Stomach (tissue), 9 donors: ENCODE measurements around the gene SLC27A1. TPM values are rescaled to one million over a fixed set of nuclear protein-coding genes. Genes with fewer than 3 reads are reported as not detected.
"Not testable (repeated sequence)": the region's sequence is repeated elsewhere in the genome, so short reads cannot be mapped to it uniquely, and the experiment has no call there.

ENCODE experiments used
- DNase-seq, 2 donors: peaks; one replicate each; pipeline versions ENCODE4 v3.0.0 to v3.0.0-alpha.2; 2013 to 2019
- H3K27ac ChIP-seq, 5 donors: fragments of 200-600 bp in 4 of 5; sonication (generic) in 4 of 5; one replicate each; pipeline ENCODE4 v1.5.1; 2013 to 2019; ENCODE audit warnings: mild to moderate bottlenecking in 1 of 5, moderate library complexity in 1 of 5
- H3K27me3 ChIP-seq, 3 donors: fragments of 200-600 bp; sonication (generic); one replicate each; pipeline ENCODE4 v1.5.1; 2017 to 2019; ENCODE audit warnings: mixed run types in 1 of 3
- H3K36me3 ChIP-seq, 4 donors: fragments of 200-600 bp; sonication (generic); 1 replicate in 3 of 4; 2 replicates in 1 of 4; pipeline ENCODE4 v1.5.1; 2016 to 2019
- H3K4me1 ChIP-seq, 4 donors: fragments of 200-600 bp; sonication (generic); one replicate each; pipeline ENCODE4 v1.5.1; 2016 to 2019
- H3K4me3 ChIP-seq, 4 donors: fragments of 200-600 bp; sonication (generic) in 3 of 4; one replicate each; pipeline ENCODE4 v1.5.1; 2016 to 2019; ENCODE audit warnings: mild to moderate bottlenecking in 1 of 4
- H3K9me3 ChIP-seq, 4 donors: fragments of 200-600 bp; sonication (generic); one replicate each; pipeline ENCODE4 v1.5.1; 2016 to 2019
- EP300 ChIP-seq: sonication (generic); formaldehyde crosslinking; IDR thresholded peaks from one replicate; pipeline ENCODE4 v1.6.1; 2017; ENCODE audit warnings: antibody characterized with exemption
- POLR2A ChIP-seq, 4 donors: fragments of 450-650 bp; IDR thresholded peaks; one replicate each; pipeline ENCODE4 v1.6.1; 2016; ENCODE audit warnings: antibody characterized with exemption in 4 of 4, control low read depth in 2 of 4, mild to moderate bottlenecking in 1 of 4, moderate library complexity in 1 of 4
- POLR2AphosphoS5 ChIP-seq, 3 donors: sonication (generic); formaldehyde crosslinking; IDR thresholded peaks; one replicate each; pipeline ENCODE4 v1.6.1; 2016; ENCODE audit warnings: antibody characterized with exemption in 3 of 3
- WGBS, 5 donors: extraction: QIAGEN DNeasy Blood & Tissue Kit in 3 of 5; methylation state at CpG; one replicate each; pipeline versions ENCODE4 v1.1.5 to v1.1.7; 2013 to 2018; 5-methylcytosine and 5-hydroxymethylcytosine counted together
- intact Hi-C: fragments of 100-400 bp; cut with DNase I; formaldehyde crosslinking; loops from one replicate; pipeline ENCODE4 v1.15.1; 2023; ENCODE audit warnings: low total_unique reads
- polyA plus RNA-seq, 3 donors: library from polyadenylated mRNA; stranded (reverse); fragments of 200-250 nt; gene quantifications; one replicate each; pipeline ENCODE4 v1.2.3, GENCODE V29; 2013
- total RNA-seq, 5 donors: library from RNA; depleted of rRNA; stranded (reverse); fragments of >200 nt; gene quantifications; one replicate each; pipeline versions ENCODE4 v1.1.0 to v1.2.3, GENCODE V29; 2014 to 2016
- TF ChIP-seq, protein P1 (sequence below), 7 experiments: fragments of 450-650 bp in 4 of 7; fragments of 200-600 bp in 3 of 7; sonication (generic) in 3 of 7; IDR thresholded peaks; one replicate each; pipeline ENCODE4 v1.5.1; 2016 to 2019; ENCODE audit warnings: antibody characterized with exemption in 7 of 7, control low read depth in 2 of 7, mild to moderate bottlenecking in 1 of 7
- donor health status: healthy with polysubstance abuse.
- donor health status: Bipolar disorder and iron deficiency.
- donor health status: healthy.

SLC27A1 gene
- total and polyA plus RNA-seq, 8 donors: 4.0 to 116 (median 12.1) TPM

DNA sequence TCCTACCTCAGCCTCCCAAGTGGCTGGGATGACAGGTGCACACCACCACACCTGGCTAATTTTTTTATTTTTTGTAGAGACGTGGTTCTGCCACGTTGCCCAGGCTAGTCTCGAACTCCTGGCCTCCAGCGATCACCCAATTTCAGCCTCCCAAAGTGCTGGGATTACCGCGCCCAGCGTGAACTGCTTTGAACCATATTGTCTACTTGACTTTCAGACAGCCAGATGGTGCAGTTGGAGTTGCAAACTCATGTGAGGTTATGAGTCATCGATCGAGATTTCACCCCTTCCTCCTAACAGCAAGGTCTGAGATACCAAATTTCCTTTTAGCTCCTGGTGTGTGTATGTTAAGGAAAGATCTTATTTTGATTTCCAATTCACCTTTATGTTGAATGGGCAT is 2.7 kb downstream of the SLC27A1 start:
- WGBS, 5 donors: 58 to 63% (median 59%) methylated on average over 9 of the region's 9 CpGs
- H3K4me3 ChIP-seq: no peak overlapping the region
- intact Hi-C loops: no loop called here
- H3K27me3 ChIP-seq: no peaks in the 10 kb centered on the region
- peak overlapping the region; percentile 21 to 71 (median 66) for H3K27ac ChIP-seq
- TF ChIP-seq EP300 (no peak), POLR2AphosphoS5 (IDR thresholded peaks at IDR 0.05) (peak in 1 of 3 donors; percentile 62)
- H3K36me3 ChIP-seq: no peaks in the 10 kb centered on the region
- H3K9me3 ChIP-seq: no peaks in the 10 kb centered on the region
- peak; percentile 30 to 69 for DNase-seq
- peaks cover 35 to 73% (median 46%) of the 10 kb centered on the region in 4 donors for H3K4me1 ChIP-seq

DNA sequence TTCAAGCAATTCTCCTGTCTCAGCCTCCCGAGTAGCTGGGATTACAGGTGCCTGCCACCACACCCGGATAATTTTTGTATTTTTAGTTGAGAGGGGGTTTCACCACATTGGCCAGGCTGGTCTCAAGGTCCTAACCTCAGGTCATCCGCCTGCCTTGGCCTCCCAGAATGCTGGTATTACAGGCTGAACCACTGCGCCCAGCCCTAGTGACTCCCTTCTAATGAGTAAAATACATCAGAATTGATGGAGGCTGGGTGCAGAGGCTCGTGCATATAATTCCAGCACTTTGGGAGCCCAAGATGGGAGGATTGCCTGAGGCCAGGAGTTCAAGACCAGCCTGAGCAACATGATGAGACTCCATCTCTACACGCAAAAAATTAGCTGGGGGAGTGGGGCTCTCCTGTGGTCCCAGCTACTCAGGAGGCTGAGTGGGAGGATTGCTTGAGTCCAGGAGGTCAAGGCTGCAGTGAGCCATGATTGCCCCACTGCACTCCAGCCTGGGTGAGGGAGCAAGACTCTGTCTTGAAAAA is 4.8 kb downstream of the SLC27A1 start:
- H3K27ac ChIP-seq: peak overlapping the region; percentile 19 to 78 (median 67)
- H3K9me3 ChIP-seq, H3K27me3 ChIP-seq, H3K4me3 ChIP-seq, intact Hi-C loops, DNase-seq, H3K36me3 ChIP-seq: not testable (repeated sequence)
- 70 to 82% (median 77%) methylated on average over 6 of the region's 6 CpGs for WGBS, 5 donors
- H3K4me1 ChIP-seq: peaks cover 21 to 65% (median 32%) of the 10 kb centered on the region in 4 donors

DNA sequence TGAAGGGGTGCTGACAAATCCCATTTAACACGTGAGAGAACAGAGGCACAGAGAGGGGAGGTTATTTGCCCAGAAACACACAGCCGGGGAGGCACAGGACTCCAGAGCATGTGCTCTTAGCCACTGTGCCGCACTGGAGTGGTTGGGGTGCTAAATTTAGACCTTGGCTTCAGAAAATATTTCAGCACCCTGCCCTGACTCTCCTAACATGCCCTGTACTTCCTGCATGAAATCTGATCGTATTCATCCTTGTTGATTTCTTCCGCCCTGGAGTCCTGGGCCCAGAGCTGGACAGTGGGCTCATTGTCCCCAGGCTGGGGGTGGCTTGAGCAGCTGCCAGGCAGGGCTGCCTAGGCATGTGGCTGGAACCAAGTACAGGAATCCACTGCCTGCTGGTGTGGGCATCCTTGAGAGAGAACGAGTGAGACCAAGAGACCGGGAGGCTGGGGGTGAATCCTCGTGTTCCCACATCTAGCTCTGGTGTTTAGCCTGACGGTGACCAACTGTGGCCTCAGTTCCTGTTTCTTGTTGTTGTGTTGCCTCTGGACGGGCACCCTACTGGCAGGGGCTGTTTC is 5.3 kb downstream of the SLC27A1 start:
- Histone ChIP-seq H3K27me3 (no peaks in the 10 kb centered on the region), H3K9me3 (no peaks in the 10 kb centered on the region), H3K4me1 (peaks cover 21 to 63% (median 32%) of the 10 kb centered on the region in 4 donors), H3K4me3 (no peak overlapping the region), H3K36me3 (no peaks in the 10 kb centered on the region), H3K27ac (peak overlapping the region; percentile 19 to 78 (median 67))
- intact Hi-C loops: no loop called here
- no peak for TF ChIP-seq EP300
- peak in 1 of 3 donors; percentile 45 for TF ChIP-seq POLR2AphosphoS5 (IDR thresholded peaks at IDR 0.05)
- no peak for TF ChIP-seq POLR2A (IDR thresholded peaks at IDR 0.05)
- TF ChIP-seq, protein P1, sequence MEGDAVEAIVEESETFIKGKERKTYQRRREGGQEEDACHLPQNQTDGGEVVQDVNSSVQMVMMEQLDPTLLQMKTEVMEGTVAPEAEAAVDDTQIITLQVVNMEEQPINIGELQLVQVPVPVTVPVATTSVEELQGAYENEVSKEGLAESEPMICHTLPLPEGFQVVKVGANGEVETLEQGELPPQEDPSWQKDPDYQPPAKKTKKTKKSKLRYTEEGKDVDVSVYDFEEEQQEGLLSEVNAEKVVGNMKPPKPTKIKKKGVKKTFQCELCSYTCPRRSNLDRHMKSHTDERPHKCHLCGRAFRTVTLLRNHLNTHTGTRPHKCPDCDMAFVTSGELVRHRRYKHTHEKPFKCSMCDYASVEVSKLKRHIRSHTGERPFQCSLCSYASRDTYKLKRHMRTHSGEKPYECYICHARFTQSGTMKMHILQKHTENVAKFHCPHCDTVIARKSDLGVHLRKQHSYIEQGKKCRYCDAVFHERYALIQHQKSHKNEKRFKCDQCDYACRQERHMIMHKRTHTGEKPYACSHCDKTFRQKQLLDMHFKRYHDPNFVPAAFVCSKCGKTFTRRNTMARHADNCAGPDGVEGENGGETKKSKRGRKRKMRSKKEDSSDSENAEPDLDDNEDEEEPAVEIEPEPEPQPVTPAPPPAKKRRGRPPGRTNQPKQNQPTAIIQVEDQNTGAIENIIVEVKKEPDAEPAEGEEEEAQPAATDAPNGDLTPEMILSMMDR (IDR thresholded peaks at IDR 0.05): no peak
- WGBS, 5 donors: 15 to 37% (median 29%) methylated on average over 10 of the region's 10 CpGs
- DNase-seq: peak; percentile 65 to 89

DNA sequence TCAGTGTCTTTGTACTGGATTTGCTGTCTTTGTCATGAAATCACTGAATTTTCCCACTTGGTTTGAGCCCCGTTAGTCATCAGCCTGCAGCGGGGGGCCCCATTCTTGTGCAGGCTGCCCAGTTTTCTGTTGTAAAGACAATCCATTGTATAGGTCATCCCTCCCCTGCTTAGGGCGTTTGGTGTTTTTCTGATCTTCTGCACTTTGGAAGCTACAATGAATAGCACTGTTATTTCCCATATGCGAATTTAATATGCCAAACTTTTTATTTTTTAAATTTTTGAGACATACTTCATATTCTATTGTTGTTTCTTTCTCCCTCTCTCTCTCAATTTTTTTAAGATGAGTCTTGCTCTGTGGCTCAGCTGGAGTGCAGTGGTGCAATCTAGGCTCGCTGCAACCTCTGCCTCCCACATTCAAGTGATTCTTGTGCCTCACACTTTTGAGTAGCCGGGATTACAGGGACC is 9.0 kb downstream of the SLC27A1 start:
- no peaks in the 10 kb centered on the region for H3K9me3 ChIP-seq
- no peak overlapping the region for H3K4me3 ChIP-seq
- WGBS, 5 donors: 65 to 86% (median 81%) methylated on average over 6 of the region's 6 CpGs
- H3K27ac ChIP-seq: no peak overlapping the region
- intact Hi-C loops: no loop called here
- H3K36me3 ChIP-seq: peaks cover 0 to 5% (median 0%) of the 10 kb centered on the region in 4 donors
- no peak for TF ChIP-seq EP300
- TF ChIP-seq, protein P1 (IDR thresholded peaks at IDR 0.05): no peak
- no peak for TF ChIP-seq POLR2A (IDR thresholded peaks at IDR 0.05)
- no peak for TF ChIP-seq POLR2AphosphoS5 (IDR thresholded peaks at IDR 0.05)
- DNase-seq: no peak
- no peaks in the 10 kb centered on the region for H3K27me3 ChIP-seq
- peaks cover 11 to 43% (median 14%) of the 10 kb centered on the region in 4 donors for H3K4me1 ChIP-seq

DNA sequence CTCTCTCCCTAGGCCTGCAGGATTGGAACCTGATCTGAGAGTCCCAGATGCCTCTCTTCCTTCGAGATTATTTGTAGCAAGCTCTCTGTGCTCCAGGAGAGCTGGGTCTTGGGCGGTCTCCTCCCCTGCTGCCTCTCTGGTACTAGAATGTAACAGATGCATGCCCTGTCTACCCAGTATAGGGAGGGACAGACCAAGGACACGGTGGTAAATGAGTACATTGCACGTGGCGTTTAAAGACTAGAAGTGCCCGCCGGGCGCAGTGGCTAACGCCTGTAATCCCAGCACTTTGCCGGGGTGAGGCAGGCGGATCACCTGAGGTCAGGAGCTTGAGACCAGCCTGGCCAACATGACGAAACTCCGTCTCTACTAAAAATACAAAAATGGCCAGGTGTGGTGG is 11.7 kb downstream of the SLC27A1 start:
- H3K4me3 ChIP-seq: no peak overlapping the region
- no peaks in the 10 kb centered on the region for H3K27me3 ChIP-seq
- no peak for DNase-seq
- intact Hi-C loops: no loop called here
- H3K27ac ChIP-seq: no peak overlapping the region
- 82 to 92% (median 88%) methylated on average over 13 of the region's 13 CpGs for WGBS, 5 donors
- TF ChIP-seq POLR2AphosphoS5 (IDR thresholded peaks at IDR 0.05) (no peak), EP300 (no peak), POLR2A (IDR thresholded peaks at IDR 0.05) (no peak)
- TF ChIP-seq, protein P1 (IDR thresholded peaks at IDR 0.05): no peak
- peaks cover 0 to 13% (median 10%) of the 10 kb centered on the region in 4 donors for H3K36me3 ChIP-seq
- H3K4me1 ChIP-seq: peaks cover 0 to 24% (median 8%) of the 10 kb centered on the region in 4 donors
- H3K9me3 ChIP-seq: no peaks in the 10 kb centered on the region
